Transverse colon (tissue), 4 donors: ENCODE results near the gene POC1B. TPM values are rescaled to one million over a fixed set of nuclear protein-coding genes. Genes with fewer than 3 reads are reported as not detected.

ENCODE experiments used
- DNase-seq: peaks from one replicate; pipeline ENCODE4 v3.0.0-alpha.2; 2019
- H3K27ac ChIP-seq, 4 donors: fragments of 200-600 bp; sonication (generic); 2 replicates each; pipeline ENCODE4 v1.5.1; 2016 to 2018; ENCODE audit warnings: inconsistent platforms in 4 of 4
- H3K27me3 ChIP-seq: fragments of 200-600 bp; sonication (generic); 2 replicates; pipeline ENCODE4 v1.5.1; 2017; ENCODE audit warnings: inconsistent platforms
- H3K36me3 ChIP-seq, 4 donors: fragments of 200-600 bp; sonication (generic); 2 replicates each; pipeline ENCODE4 v1.5.1; 2017 to 2019; ENCODE audit warnings: inconsistent platforms in 4 of 4
- H3K4me1 ChIP-seq, 4 donors: fragments of 200-600 bp; sonication (generic); 2 replicates each; pipeline ENCODE4 v1.5.1; 2017 to 2020; ENCODE audit warnings: inconsistent platforms in 4 of 4
- H3K4me3 ChIP-seq, 4 donors: fragments of 200-600 bp; sonication (generic); 1 replicate in 1 of 4; 2 replicates in 3 of 4; pipeline versions ENCODE4 v1.5.1 to v1.6.1; 2017 to 2019; ENCODE audit warnings: inconsistent platforms in 4 of 4
- H3K9me3 ChIP-seq, 2 donors: fragments of 200-600 bp; sonication (generic); 2 replicates each; pipeline ENCODE4 v1.5.1; 2017 to 2019; ENCODE audit warnings: inconsistent platforms in 2 of 2
- CTCF ChIP-seq, 5 experiments: fragments of 200-600 bp in 3 of 5; fragments of 450-650 bp in 2 of 5; sonication (generic) in 3 of 5; IDR thresholded peaks; 1 replicate in 2 of 5; 2 replicates in 3 of 5; pipeline ENCODE4 v1.5.1; 2016 to 2017; ENCODE audit warnings: antibody characterized with exemption in 5 of 5, inconsistent platforms in 3 of 5, mild to moderate bottlenecking in 2 of 5, moderate library complexity in 1 of 5
- EP300 ChIP-seq: sonication (generic); formaldehyde crosslinking; IDR thresholded peaks from one replicate; pipeline ENCODE4 v1.6.1; 2017; ENCODE audit warnings: antibody characterized with exemption, low read depth
- POLR2A ChIP-seq: fragments of 450-650 bp; IDR thresholded peaks from one replicate; pipeline ENCODE4 v1.6.1; 2016; ENCODE audit warnings: antibody characterized with exemption, mild to moderate bottlenecking, moderate library complexity
- POLR2AphosphoS5 ChIP-seq, 3 donors: sonication (generic); formaldehyde crosslinking; IDR thresholded peaks; one replicate each; pipeline ENCODE4 v1.6.1; 2016; ENCODE audit warnings: antibody characterized with exemption in 3 of 3
- WGBS, 2 donors: methylation state at CpG; one replicate each; pipeline ENCODE4 v1.1.5; 2018; ENCODE audit warnings: low coverage in 1 of 2; 5-methylcytosine and 5-hydroxymethylcytosine counted together
- in situ Hi-C, 4 donors: fragments of 200-750 bp; cut with MboI; loops; one replicate each; pipeline versions ENCODE4 v1.15.0 to v1.15.1; 2017; ENCODE audit warnings: low sequenced_read_pairs in 3 of 4, low pct_ligation_motif_present in 1 of 4, low pct_unique_long_range_greater_than_20kb in 1 of 4
- intact Hi-C: fragments of 100-400 bp; cut with DNase I; formaldehyde crosslinking; loops from one replicate; pipeline ENCODE4 v1.15.1; 2023; ENCODE audit warnings: low total_unique reads
- total RNA-seq, 4 donors: library from RNA; depleted of rRNA; stranded (reverse); fragments of >200 nt; gene quantifications; one replicate each; pipeline ENCODE4 v1.1.0, GENCODE V29; 2016

The POC1B gene
- total RNA-seq, 4 donors from 2014 or later: 7.8 to 68.5 (median 33.8) TPM

GRCh38 chr12:89571491-89572195, 45.8 kb upstream of the POC1B start:
- no peaks in the 10 kb centered on the region for H3K4me1 ChIP-seq
- H3K27me3 ChIP-seq: no peaks in the 10 kb centered on the region
- in situ Hi-C loops: loop anchor here in 3 of 4 donors (25.0 kb wide), 4 partner anchors 416 to 1366 kb away; no protein-coding TSS in a partner anchor
- DNase-seq: no peak
- H3K9me3 ChIP-seq: no peaks in the 10 kb centered on the region
- H3K27ac ChIP-seq: no peak overlapping the region
- H3K36me3 ChIP-seq: no peaks in the 10 kb centered on the region
- 86% methylated on average over 4 of the region's 4 CpGs; no CpG with 5 or more reads in 1 of the 2 donors for WGBS, 2 donors
- intact Hi-C loops: no loop called here
- H3K4me3 ChIP-seq: no peak overlapping the region
- TF ChIP-seq POLR2A (no peak), POLR2AphosphoS5 (IDR thresholded peaks at IDR 0.05) (no peak), EP300 (no peak), CTCF (IDR thresholded peaks at IDR 0.05) (no peak)

GRCh38 chr12:89568484-89568883, 42.6 kb upstream of the POC1B start:
- in situ Hi-C loops: loop anchor here in 3 of 4 donors (25.0 kb wide), 4 partner anchors 419 to 1369 kb away; no protein-coding TSS in a partner anchor

DNA sequence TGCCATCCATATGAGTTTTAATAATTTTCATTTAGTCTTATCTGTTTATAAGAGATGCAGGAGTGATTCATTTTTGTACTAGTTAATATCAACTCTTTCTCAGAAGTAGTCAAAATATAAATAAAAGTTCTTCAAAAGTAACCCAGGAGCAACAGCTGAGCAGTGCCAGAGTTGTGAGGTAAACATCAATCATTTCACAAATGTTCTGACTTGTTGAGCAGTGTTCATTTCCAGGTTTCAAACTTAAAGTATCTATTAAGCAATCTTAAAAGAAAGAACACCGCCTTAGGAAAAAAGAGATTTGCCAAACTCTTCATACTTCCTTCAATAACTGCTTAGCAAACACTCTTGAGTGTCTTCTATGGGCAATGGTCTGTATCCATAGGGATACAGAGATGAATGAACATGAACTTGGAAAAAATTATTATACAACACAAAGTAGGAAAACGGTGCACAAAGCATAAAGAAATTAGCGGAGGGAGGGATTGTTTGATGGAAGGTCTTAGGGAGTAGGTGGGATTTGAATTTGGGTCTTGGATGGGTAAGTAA, 41.9 kb upstream of the POC1B start:
- Histone ChIP-seq H3K4me3 (no peak overlapping the region), H3K4me1 (no peaks in the 10 kb centered on the region), H3K36me3 (no peaks in the 10 kb centered on the region), H3K9me3 (no peaks in the 10 kb centered on the region), H3K27me3 (no peaks in the 10 kb centered on the region), H3K27ac (no peak overlapping the region)
- in situ Hi-C loops: loop anchor here in 3 of 4 donors (25.0 kb wide), 4 partner anchors 420 to 1370 kb away; no protein-coding TSS in a partner anchor
- DNase-seq: no peak
- no peak for TF ChIP-seq CTCF (IDR thresholded peaks at IDR 0.05)
- no peak for TF ChIP-seq POLR2AphosphoS5 (IDR thresholded peaks at IDR 0.05)
- no peak for TF ChIP-seq EP300
- no peak for TF ChIP-seq POLR2A
- WGBS, 2 donors: 90 to 97% methylated on average over 3 of the region's 3 CpGs
- intact Hi-C loops: no loop called here

More at GRCh38 chr12:89568484-89568883, 42.6 kb upstream of the POC1B start:
- intact Hi-C loops: no loop called here
- Histone ChIP-seq H3K27ac (no peak overlapping the region), H3K4me3 (no peak overlapping the region), H3K36me3 (no peaks in the 10 kb centered on the region), H3K9me3 (no peaks in the 10 kb centered on the region), H3K27me3 (no peaks in the 10 kb centered on the region), H3K4me1 (no peaks in the 10 kb centered on the region)
- 88 to 100% methylated on average over 1 to 5 of the region's 5 CpGs for WGBS, 2 donors
- no peak for DNase-seq
- TF ChIP-seq CTCF (IDR thresholded peaks at IDR 0.05): no peak
- TF ChIP-seq POLR2AphosphoS5 (IDR thresholded peaks at IDR 0.05): no peak
- TF ChIP-seq POLR2A: no peak
- no peak for TF ChIP-seq EP300

- TF ChIP-seq CTCF (IDR thresholded peaks at IDR 0.05): no peak
- TF ChIP-seq EP300: no peak
- no peak for TF ChIP-seq POLR2A
- TF ChIP-seq POLR2AphosphoS5 (IDR thresholded peaks at IDR 0.05): no peak
- Histone ChIP-seq H3K4me3 (no peak overlapping the region), H3K27ac (no peak overlapping the region), H3K36me3 (no peaks in the 10 kb centered on the region), H3K4me1 (no peaks in the 10 kb centered on the region), H3K27me3 (no peaks in the 10 kb centered on the region), H3K9me3 (no peaks in the 10 kb centered on the region)
- in situ Hi-C loops: loop anchor here in 3 of 4 donors (25.0 kb wide), 4 partner anchors 421 to 1371 kb away; no protein-coding TSS in a partner anchor
- intact Hi-C loops: no loop called here
- DNase-seq: no peak
Observed at GRCh38 chr12:89566615-89567014, 40.8 kb upstream of the POC1B start.
